ENCODE data around the gene DEAF1. TPM values are rescaled to one million over a fixed set of nuclear protein-coding genes. Genes with fewer than 3 reads are reported as not detected.

DEAF1 gene
- total and polyA plus RNA-seq, 9 of the 15 experiments (the other 6 are each of a cell fraction or from before 2014, with no cell fraction given), result 2.0 to 69.1 (median 26.8) TPM

DNA sequence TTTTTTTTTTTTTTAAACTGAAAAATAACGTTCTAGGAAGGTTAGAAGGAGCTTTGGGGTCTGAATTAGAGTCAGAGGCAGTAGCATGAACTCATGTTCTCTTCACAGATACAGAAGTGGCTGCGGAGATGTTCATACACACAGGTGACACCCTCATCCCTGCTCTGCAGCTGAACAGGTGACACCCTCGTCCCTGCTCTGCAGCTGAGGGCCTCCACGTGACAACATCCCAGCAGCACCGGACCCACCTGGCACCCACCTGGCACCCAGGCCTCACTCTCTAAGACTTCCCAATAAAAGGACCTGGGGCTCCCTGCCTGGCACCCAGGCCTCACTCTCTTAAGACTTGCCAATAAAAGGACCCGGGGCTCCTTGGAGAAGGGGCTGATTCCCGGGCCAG, 38.2 kb downstream of the DEAF1 start:
- Histone ChIP-seq H3K4me3 (no peak overlapping the region), H3K27ac (ENCODE audit: extremely low read depth, low read depth, low read length) (no peak overlapping the region), H3K4me2 (ENCODE audit: insufficient read depth, low read length) (no peak overlapping the region), H3K4me1 (replicated peaks in 1 of 2; ENCODE audit: control insufficient read depth in 2 of 2, insufficient read depth in 2 of 2, low read length in 2 of 2) (peaks cover 0 to 22% of the 10 kb centered on the region in 2 experiments; a peak in 1 of 5 replicates), H3K79me2 (ENCODE audit: control insufficient read depth, insufficient read depth, low read length) (peaks cover 3% of the 10 kb centered on the region; the same call in 1 of the 3 replicates), H4K20me1 (replicated peaks; ENCODE audit: control insufficient read depth, insufficient read depth, low read length) (no peaks in the 10 kb centered on the region), H3K36me3 (ENCODE audit: control insufficient read depth, insufficient read depth, low read length) (peaks cover 84% of the 10 kb centered on the region; the same call in 2 of the 3 replicates), H2AFZ (ENCODE audit: low read depth, low read length) (no peak overlapping the region), H3K9ac (ENCODE audit: insufficient read depth in 1 of 2, low read depth in 2 of 2, low read length in 2 of 2) (no peak overlapping the region), H3K9me3 (replicated peaks; ENCODE audit: control insufficient read depth, insufficient read depth, low read depth, low read length) (no peaks in the 10 kb centered on the region), H3K27me3 (ENCODE audit: control insufficient read depth in 2 of 2, insufficient read depth in 2 of 2, low read length in 2 of 2) (no peaks in the 10 kb centered on the region), H3K9me1 (ENCODE audit: control insufficient read depth, insufficient read depth, low read length) (no peaks in the 10 kb centered on the region)
- intact Hi-C loops (cut with micrococcal nuclease), result no loop called here
- POLR2A ChIA-PET, result interaction anchor here (0.6 to 1.1 kb wide), 4 partner anchors 11 to 105 kb away, joined by 3 read pairs; no protein-coding TSS in a partner anchor
- FAIRE-seq (no peak), ATAC-seq (no peak), DNase-seq (ENCODE audit: extremely low read depth in 1 of 4, low spot score in 3 of 4) (no peak)
- TF ChIP-seq CBX3 (IDR thresholded peaks at IDR 0.05; ENCODE audit: borderline replicate concordance in 1 of 2, low read length in 2 of 2) (no peak), MAFF (IDR thresholded peaks at IDR 0.05; ENCODE audit: low read length) (no peak), GMEB1 (CRISPR knock-in tag; IDR thresholded peaks at IDR 0.05) (no peak)
- BruUV-seq (replicated peaks), result no TSS peak
- WGBS (ENCODE audit: insufficient coverage, low coverage, missing lambda C conversion rate), result 90% methylated on average over 6 of the region's 7 CpGs
- in situ Hi-C loops (cut with MboI), result no loop called here
- CTCF ChIA-PET (ENCODE audit: low intra/inter-chr PET ratio), result no interaction called here

DNA sequence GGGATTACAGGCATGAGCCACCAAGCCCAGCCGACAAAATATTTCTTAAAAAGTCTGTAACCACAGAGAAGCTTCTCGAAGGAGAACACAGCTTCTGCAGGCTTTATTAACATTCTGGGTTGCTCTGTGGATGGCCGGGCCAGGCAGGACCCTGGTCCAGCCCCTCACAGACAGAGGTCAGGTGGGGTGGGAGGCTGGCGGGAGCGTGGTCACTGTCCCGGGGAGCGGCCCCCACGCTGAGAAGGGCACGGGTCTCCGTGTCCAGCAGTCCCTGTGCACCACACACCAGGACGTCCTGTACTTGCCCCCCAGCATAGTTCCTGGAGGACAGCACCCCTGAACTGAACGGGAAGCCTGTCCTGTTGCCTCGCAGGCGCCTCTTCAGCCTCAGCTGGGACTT, 38.6 kb downstream of the DEAF1 start:
- Histone ChIP-seq H3K27me3 (ENCODE audit: control insufficient read depth in 2 of 2, insufficient read depth in 2 of 2, low read length in 2 of 2) (no peaks in the 10 kb centered on the region), H3K79me2 (ENCODE audit: control insufficient read depth, insufficient read depth, low read length) (peaks cover 3% of the 10 kb centered on the region; the same call in 1 of the 3 replicates), H3K4me2 (ENCODE audit: insufficient read depth, low read length) (no peak overlapping the region), H3K4me3 (no peak overlapping the region), H2AFZ (ENCODE audit: low read depth, low read length) (no peak overlapping the region), H3K36me3 (ENCODE audit: control insufficient read depth, insufficient read depth, low read length) (peaks cover 83% of the 10 kb centered on the region; the same call in 2 of the 3 replicates), H3K27ac (ENCODE audit: extremely low read depth, low read depth, low read length) (no peak overlapping the region), H3K4me1 (replicated peaks in 1 of 2; ENCODE audit: control insufficient read depth in 2 of 2, insufficient read depth in 2 of 2, low read length in 2 of 2) (peaks cover 0 to 22% of the 10 kb centered on the region in 2 experiments; a peak in 1 of 5 replicates), H3K9me1 (ENCODE audit: control insufficient read depth, insufficient read depth, low read length) (no peaks in the 10 kb centered on the region), H3K9ac (ENCODE audit: insufficient read depth in 1 of 2, low read depth in 2 of 2, low read length in 2 of 2) (no peak overlapping the region; a peak in 1 of 4 replicates), H3K9me3 (replicated peaks; ENCODE audit: control insufficient read depth, insufficient read depth, low read depth, low read length) (no peaks in the 10 kb centered on the region), H4K20me1 (replicated peaks; ENCODE audit: control insufficient read depth, insufficient read depth, low read length) (no peaks in the 10 kb centered on the region)
- ATAC-seq, result no peak
- in situ Hi-C loops (cut with MboI) (no loop called here), intact Hi-C loops (cut with micrococcal nuclease) (no loop called here)
- FAIRE-seq, result no peak
- no TSS peak for BruUV-seq (replicated peaks)
- POLR2A ChIA-PET, result interaction anchor here (0.6 to 1.4 kb wide), 7 partner anchors 11 to 100 kb away, joined by 3 to 5 read pairs (median 3); partner anchors contain the start of gene TALDO1
- CTCF ChIA-PET (ENCODE audit: low intra/inter-chr PET ratio), result no interaction called here
- WGBS (ENCODE audit: insufficient coverage, low coverage, missing lambda C conversion rate), result 94% methylated on average over 12 of the region's 14 CpGs
- DNase-seq (ENCODE audit: extremely low read depth in 1 of 4, low spot score in 3 of 4), result peak in 1 of 4 experiments; percentile 7
- no peak for TF ChIP-seq ZNF644 (tag; IDR thresholded peaks at IDR 0.05; ENCODE audit: low read depth)
- TF ChIP-seq, protein P1, sequence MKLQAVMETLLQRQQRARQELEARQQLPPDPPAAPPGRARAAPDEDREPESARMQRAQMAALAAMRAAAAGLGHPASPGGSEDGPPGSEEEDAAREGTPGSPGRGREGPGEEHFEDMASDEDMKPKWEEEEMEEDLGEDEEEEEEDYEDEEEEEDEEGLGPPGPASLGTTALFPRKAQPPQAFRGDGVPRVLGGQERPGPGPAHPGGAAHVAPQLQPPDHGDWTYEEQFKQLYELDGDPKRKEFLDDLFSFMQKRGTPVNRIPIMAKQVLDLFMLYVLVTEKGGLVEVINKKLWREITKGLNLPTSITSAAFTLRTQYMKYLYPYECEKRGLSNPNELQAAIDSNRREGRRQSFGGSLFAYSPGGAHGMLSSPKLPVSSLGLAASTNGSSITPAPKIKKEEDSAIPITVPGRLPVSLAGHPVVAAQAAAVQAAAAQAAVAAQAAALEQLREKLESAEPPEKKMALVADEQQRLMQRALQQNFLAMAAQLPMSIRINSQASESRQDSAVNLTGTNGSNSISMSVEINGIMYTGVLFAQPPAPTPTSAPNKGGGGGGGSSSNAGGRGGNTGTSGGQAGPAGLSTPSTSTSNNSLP (IDR thresholded peaks at IDR 0.05; ENCODE audit: borderline replicate concordance, low read depth, low read length), result no peak
- no peak for TF ChIP-seq BRF1 (IDR thresholded peaks at IDR 0.05; ENCODE audit: borderline replicate concordance, extremely low read depth, insufficient read length)
- TF ChIP-seq FOSL1 (tag; conservative IDR thresholded peaks at IDR 0.05), result no peak
- TF ChIP-seq, protein P2, sequence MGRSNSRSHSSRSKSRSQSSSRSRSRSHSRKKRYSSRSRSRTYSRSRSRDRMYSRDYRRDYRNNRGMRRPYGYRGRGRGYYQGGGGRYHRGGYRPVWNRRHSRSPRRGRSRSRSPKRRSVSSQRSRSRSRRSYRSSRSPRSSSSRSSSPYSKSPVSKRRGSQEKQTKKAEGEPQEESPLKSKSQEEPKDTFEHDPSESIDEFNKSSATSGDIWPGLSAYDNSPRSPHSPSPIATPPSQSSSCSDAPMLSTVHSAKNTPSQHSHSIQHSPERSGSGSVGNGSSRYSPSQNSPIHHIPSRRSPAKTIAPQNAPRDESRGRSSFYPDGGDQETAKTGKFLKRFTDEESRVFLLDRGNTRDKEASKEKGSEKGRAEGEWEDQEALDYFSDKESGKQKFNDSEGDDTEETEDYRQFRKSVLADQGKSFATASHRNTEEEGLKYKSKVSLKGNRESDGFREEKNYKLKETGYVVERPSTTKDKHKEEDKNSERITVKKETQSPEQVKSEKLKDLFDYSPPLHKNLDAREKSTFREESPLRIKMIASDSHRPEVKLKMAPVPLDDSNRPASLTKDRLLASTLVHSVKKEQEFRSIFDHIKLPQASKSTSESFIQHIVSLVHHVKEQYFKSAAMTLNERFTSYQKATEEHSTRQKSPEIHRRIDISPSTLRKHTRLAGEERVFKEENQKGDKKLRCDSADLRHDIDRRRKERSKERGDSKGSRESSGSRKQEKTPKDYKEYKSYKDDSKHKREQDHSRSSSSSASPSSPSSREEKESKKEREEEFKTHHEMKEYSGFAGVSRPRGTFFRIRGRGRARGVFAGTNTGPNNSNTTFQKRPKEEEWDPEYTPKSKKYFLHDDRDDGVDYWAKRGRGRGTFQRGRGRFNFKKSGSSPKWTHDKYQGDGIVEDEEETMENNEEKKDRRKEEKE (IDR thresholded peaks at IDR 0.05; ENCODE audit: borderline replicate concordance in 1 of 2, control insufficient read depth in 1 of 2, low read depth in 2 of 2, low read length in 1 of 2), result no peak
